WERI-Rb-1 (cell line): ENCODE data around the gene GALNT17.
A peak's percentile ranks its signal among the peaks of the same experiment; 100 is the strongest.

Experiments
- DNase-seq: peaks from one replicate; pipeline ENCODE4 v3.0.0-alpha.2; 2020
- H3K27ac ChIP-seq: fragments of 250-450 bp; sonication (Bioruptor Pico); 2 replicates; pipeline ENCODE4 v1.5.1; 2020; ENCODE audit warnings: mild to moderate bottlenecking, moderate library complexity
- H3K27me3 ChIP-seq: fragments of 250-450 bp; sonication (Bioruptor Pico); 2 replicates; pipeline ENCODE4 v1.5.1; 2021; ENCODE audit warnings: mild to moderate bottlenecking, low read depth, moderate library complexity; ENCODE audit not compliant: insufficient read depth, severe bottlenecking
- H3K36me3 ChIP-seq: fragments of 250-450 bp; sonication (Bioruptor Pico); 2 replicates; pipeline ENCODE4 v1.5.1; 2020; ENCODE audit warnings: mild to moderate bottlenecking, moderate library complexity
- H3K4me3 ChIP-seq: 2 replicates; pipeline ENCODE4 v1.5.1; 2011; ENCODE audit warnings: low read depth, mild to moderate bottlenecking, control low read depth, low read length
- H3K9me3 ChIP-seq: fragments of 250-450 bp; sonication (Bioruptor Pico); 2 replicates; pipeline ENCODE4 v1.5.1; 2021; ENCODE audit warnings: mild to moderate bottlenecking, moderate library complexity; ENCODE audit not compliant: severe bottlenecking
- CTCF ChIP-seq: IDR thresholded peaks from 2 replicates; pipeline ENCODE4 v1.5.1; 2011; ENCODE audit warnings: low read depth, mild to moderate bottlenecking, control low read depth, inconsistent platforms, low read length

The GALNT17 gene

DNA sequence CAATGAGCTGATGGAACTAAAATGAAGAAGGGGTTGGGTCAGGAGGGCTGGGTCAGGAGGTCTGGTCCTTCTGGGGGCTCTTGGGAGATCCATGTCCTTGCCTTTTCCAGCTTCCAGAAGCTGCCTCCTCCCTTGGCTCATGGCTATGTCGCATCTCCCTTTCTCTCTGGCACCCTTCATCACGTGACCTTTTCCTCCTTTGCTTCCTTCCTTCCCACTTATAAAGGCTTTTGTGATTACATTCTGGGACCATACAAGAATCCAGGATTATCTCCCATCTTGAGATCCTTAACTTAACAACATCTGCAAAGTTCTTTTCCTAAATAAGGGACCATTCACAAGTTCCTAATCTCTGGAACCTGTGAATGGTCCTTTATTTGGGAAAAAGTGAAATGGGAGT lies 290.2 kb downstream of the GALNT17 start:
- H3K36me3 ChIP-seq = no peaks in the 10 kb centered on the region
- no peak for TF ChIP-seq CTCF
- DNase-seq = no peak
- H3K27ac ChIP-seq = peak overlapping the region; percentile 37; the same call in 1 of the 2 replicates
- no peaks in the 10 kb centered on the region for H3K27me3 ChIP-seq
- H3K9me3 ChIP-seq = peaks cover 5% of the 10 kb centered on the region
- no peak overlapping the region for H3K4me3 ChIP-seq

DNA sequence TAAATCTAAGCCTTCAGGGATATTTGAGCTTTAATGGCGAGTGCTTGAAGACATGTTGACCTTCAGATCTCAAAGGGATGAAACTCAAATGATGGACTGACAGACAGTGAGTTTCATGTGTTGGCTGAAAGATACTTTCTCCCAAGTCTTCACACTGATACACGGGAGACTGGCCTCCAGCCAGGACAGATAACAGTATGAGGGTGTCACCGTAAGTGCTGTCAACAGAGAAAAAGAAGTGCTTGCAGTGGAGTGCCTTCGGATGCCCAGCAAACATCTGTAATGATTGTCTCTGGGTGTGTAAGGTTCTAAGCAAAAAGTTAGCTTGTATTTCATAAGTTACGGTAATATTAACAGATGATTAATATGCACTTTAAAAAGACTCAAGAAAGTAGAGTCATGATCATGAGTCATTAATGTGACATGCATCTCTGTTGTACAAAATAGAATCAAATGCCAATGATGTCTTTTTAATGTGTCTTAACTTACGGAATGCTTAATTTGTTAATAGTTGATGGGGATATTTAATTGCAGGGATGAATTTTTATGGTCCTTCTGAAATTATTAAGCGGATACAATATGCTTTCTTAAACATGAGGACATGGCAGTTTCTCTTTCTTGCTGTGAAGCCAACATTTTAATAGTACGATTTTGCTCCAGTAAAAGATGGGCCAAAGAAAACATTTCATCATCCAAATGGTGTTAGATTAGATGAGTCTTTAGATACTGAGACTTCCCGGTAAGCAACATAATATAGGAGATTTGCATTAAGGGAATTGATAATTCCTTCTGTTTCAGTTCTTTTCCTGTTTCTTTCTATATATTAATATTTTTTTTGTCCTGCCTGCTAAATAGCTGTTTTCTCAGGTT lies 292.5 kb downstream of the GALNT17 start:
- TF ChIP-seq CTCF = no peak
- Histone ChIP-seq H3K4me3 (no peak overlapping the region), H3K36me3 (no peaks in the 10 kb centered on the region), H3K9me3 (peaks cover 5% of the 10 kb centered on the region), H3K27me3 (no peaks in the 10 kb centered on the region), H3K27ac (no peak overlapping the region)
- DNase-seq = no peak

DNA sequence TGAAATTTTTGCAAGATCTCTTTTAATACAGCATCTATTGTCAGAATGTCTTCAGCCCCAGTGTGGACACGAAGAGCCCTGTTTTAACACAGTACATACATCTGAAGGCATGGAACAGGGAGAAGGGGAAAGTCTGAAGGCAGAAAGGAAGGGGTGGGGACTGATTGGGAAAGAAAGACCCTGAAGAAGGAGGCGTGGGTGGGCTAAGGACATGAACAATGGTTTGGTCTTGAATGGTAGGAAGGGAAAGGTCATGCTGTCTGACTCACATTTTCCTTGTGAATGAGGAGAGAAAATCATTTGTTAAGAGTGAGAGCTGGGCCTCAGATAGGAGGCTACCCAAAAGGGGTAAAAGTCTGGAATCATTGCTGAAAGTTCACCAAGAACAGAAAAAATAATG lies 297.1 kb downstream of the GALNT17 start:
- DNase-seq = no peak
- H3K27me3 ChIP-seq = no peaks in the 10 kb centered on the region
- no peak overlapping the region for H3K4me3 ChIP-seq
- no peaks in the 10 kb centered on the region for H3K36me3 ChIP-seq
- TF ChIP-seq CTCF = no peak
- H3K27ac ChIP-seq = no peak overlapping the region
- no peaks in the 10 kb centered on the region for H3K9me3 ChIP-seq

GRCh38 chr7:71430246-71430645 lies 298.3 kb downstream of the GALNT17 start:
- no peaks in the 10 kb centered on the region for H3K36me3 ChIP-seq
- no peak overlapping the region for H3K4me3 ChIP-seq
- H3K27me3 ChIP-seq = no peaks in the 10 kb centered on the region
- no peaks in the 10 kb centered on the region for H3K9me3 ChIP-seq
- TF ChIP-seq CTCF = no peak
- DNase-seq = no peak
- no peak overlapping the region for H3K27ac ChIP-seq

- Histone ChIP-seq H3K36me3 (no peaks in the 10 kb centered on the region), H3K4me3 (no peak overlapping the region), H3K27me3 (no peaks in the 10 kb centered on the region), H3K27ac (no peak overlapping the region), H3K9me3 (peaks cover 8% of the 10 kb centered on the region)
- DNase-seq = no peak
- no peak for TF ChIP-seq CTCF
Observed at GRCh38 chr7:71439321-71439720, 307.4 kb downstream of the GALNT17 start.
